Esophagus muscularis mucosa (tissue), 4 donors: ENCODE measurements around the gene PRKAG2.

Experiments
- EP300 ChIP-seq: sonication (generic); formaldehyde crosslinking; IDR thresholded peaks from one replicate; pipeline ENCODE4 v1.6.1; 2017; ENCODE audit warnings: antibody characterized with exemption
- POLR2A ChIP-seq: fragments of 450-650 bp; IDR thresholded peaks from one replicate; pipeline ENCODE4 v1.6.1; 2017; ENCODE audit warnings: antibody characterized with exemption, moderate library complexity, mild to moderate bottlenecking, low read depth
- POLR2AphosphoS5 ChIP-seq, 2 donors: sonication (generic); formaldehyde crosslinking; IDR thresholded peaks; one replicate each; pipeline ENCODE4 v1.6.1; 2017; ENCODE audit warnings: antibody characterized with exemption in 2 of 2
- TF ChIP-seq, protein P1 (sequence below), 3 experiments: fragments of 200-600 bp in 2 of 3; fragments of 450-650 bp in 1 of 3; sonication (generic) in 2 of 3; IDR thresholded peaks; one replicate each; pipeline ENCODE4 v1.5.1; 2017 to 2019; ENCODE audit warnings: antibody characterized with exemption in 3 of 3, mild to moderate bottlenecking in 2 of 3, moderate library complexity in 1 of 3

DNA sequence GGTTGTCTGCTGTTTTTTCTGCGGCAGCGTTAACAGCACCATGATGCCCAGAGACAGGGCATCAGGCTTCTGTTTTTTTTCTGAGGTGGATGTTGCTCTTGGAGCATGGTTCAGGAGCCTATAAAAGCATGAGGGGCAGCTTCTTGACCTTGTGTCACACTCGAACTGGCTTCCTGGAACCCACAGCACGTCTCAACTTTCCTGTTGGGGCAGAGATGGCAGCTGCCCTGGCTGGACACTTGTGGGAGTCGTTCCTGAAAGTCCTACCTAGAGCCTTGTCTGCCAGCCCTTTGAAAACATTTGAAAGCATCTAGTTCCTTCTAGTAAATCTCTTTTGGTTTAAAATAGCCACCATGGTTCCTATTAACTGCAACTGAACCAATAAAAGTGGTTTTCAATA is 28.9 kb upstream of the PRKAG2 start:
- TF ChIP-seq POLR2A = no peak
- TF ChIP-seq, protein P1, sequence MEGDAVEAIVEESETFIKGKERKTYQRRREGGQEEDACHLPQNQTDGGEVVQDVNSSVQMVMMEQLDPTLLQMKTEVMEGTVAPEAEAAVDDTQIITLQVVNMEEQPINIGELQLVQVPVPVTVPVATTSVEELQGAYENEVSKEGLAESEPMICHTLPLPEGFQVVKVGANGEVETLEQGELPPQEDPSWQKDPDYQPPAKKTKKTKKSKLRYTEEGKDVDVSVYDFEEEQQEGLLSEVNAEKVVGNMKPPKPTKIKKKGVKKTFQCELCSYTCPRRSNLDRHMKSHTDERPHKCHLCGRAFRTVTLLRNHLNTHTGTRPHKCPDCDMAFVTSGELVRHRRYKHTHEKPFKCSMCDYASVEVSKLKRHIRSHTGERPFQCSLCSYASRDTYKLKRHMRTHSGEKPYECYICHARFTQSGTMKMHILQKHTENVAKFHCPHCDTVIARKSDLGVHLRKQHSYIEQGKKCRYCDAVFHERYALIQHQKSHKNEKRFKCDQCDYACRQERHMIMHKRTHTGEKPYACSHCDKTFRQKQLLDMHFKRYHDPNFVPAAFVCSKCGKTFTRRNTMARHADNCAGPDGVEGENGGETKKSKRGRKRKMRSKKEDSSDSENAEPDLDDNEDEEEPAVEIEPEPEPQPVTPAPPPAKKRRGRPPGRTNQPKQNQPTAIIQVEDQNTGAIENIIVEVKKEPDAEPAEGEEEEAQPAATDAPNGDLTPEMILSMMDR (IDR thresholded peaks at IDR 0.05) = no peak
- no peak for TF ChIP-seq POLR2AphosphoS5 (IDR thresholded peaks at IDR 0.05)
- TF ChIP-seq EP300 = no peak
